Neuron (in vitro differentiated cells): Measurements from ENCODE around the gene SIRT7.
A peak's percentile ranks its signal among the peaks of the same experiment; 100 is the strongest.

ENCODE experiments used
- H2AFZ ChIP-seq: one replicate; pipeline ENCODE4 v1.6.1; 2013; ENCODE audit warnings: low read depth, mild to moderate bottlenecking, inconsistent platforms, low read length, moderate library complexity
- H3K27me3 ChIP-seq: one replicate; pipeline ENCODE4 v1.6.1; 2013; ENCODE audit warnings: low read length; ENCODE audit not compliant: insufficient read depth
- H3K36me3 ChIP-seq: one replicate; pipeline ENCODE4 v1.6.1; 2013; ENCODE audit warnings: low read length; ENCODE audit not compliant: insufficient read depth
- H3K4me1 ChIP-seq: one replicate; pipeline ENCODE4 v1.6.1; 2013; ENCODE audit warnings: low read length; ENCODE audit not compliant: insufficient read depth
- H3K4me3 ChIP-seq: 2 replicates; pipeline ENCODE4 v1.5.1; 2013; ENCODE audit warnings: mild to moderate bottlenecking, low read length, moderate library complexity
- H3K9me3 ChIP-seq: one replicate; pipeline ENCODE4 v1.6.1; 2013; ENCODE audit warnings: low read length

SIRT7 gene

GRCh38 chr17:81898885-81899284 lies 19.1 kb downstream of the SIRT7 start:
- Histone ChIP-seq H2AFZ (no peak overlapping the region), H3K9me3 (no peaks in the 10 kb centered on the region), H3K36me3 (peaks cover 50% of the 10 kb centered on the region), H3K27me3 (no peaks in the 10 kb centered on the region), H3K4me3 (no peak overlapping the region), H3K4me1 (no peaks in the 10 kb centered on the region)

- Histone ChIP-seq H3K4me3 (no peak overlapping the region), H3K9me3 (no peaks in the 10 kb centered on the region), H3K27me3 (no peaks in the 10 kb centered on the region), H3K4me1 (no peaks in the 10 kb centered on the region), H3K36me3 (peaks cover 55% of the 10 kb centered on the region), H2AFZ (no peak overlapping the region)
Measured at GRCh38 chr17:81898029-81898866, 19.7 kb downstream of the SIRT7 start.

- Histone ChIP-seq H3K9me3 (no peaks in the 10 kb centered on the region), H3K36me3 (peaks cover 56% of the 10 kb centered on the region), H3K27me3 (no peaks in the 10 kb centered on the region), H2AFZ (no peak overlapping the region), H3K4me3 (no peak overlapping the region), H3K4me1 (peaks cover 8% of the 10 kb centered on the region)
Measured at GRCh38 chr17:81895400-81895799, 22.6 kb downstream of the SIRT7 start.

- Histone ChIP-seq H3K4me1 (peaks cover 17% of the 10 kb centered on the region), H3K4me3 (peak overlapping the region; percentile 72), H3K27me3 (no peaks in the 10 kb centered on the region), H3K36me3 (peaks cover 59% of the 10 kb centered on the region), H2AFZ (no peak overlapping the region), H3K9me3 (no peaks in the 10 kb centered on the region)
Measured at GRCh38 chr17:81891303-81891552, 26.7 kb downstream of the SIRT7 start.

- Histone ChIP-seq H3K9me3 (no peaks in the 10 kb centered on the region), H3K27me3 (no peaks in the 10 kb centered on the region), H3K4me3 (peak overlapping the region; percentile 72), H3K36me3 (peaks cover 64% of the 10 kb centered on the region), H3K4me1 (peaks cover 17% of the 10 kb centered on the region), H2AFZ (no peak overlapping the region)
Measured at GRCh38 chr17:81890447-81891302, 27.3 kb downstream of the SIRT7 start.

- no peaks in the 10 kb centered on the region for H3K9me3 ChIP-seq
- H2AFZ ChIP-seq = no peak overlapping the region
- H3K4me3 ChIP-seq = peak overlapping the region; percentile 72
- H3K4me1 ChIP-seq = peaks cover 17% of the 10 kb centered on the region
- H3K27me3 ChIP-seq = no peaks in the 10 kb centered on the region
- H3K36me3 ChIP-seq = peaks cover 66% of the 10 kb centered on the region
Measured at GRCh38 chr17:81889602-81890001, 28.4 kb downstream of the SIRT7 start.

GRCh38 chr17:81888988-81889595 lies 28.9 kb downstream of the SIRT7 start:
- peaks cover 66% of the 10 kb centered on the region for H3K36me3 ChIP-seq
- no peaks in the 10 kb centered on the region for H3K27me3 ChIP-seq

GRCh38 chr17:81888105-81888987 lies 29.6 kb downstream of the SIRT7 start:
- H3K9me3 ChIP-seq = no peaks in the 10 kb centered on the region
- H3K4me3 ChIP-seq = no peak overlapping the region
- H3K4me1 ChIP-seq = peaks cover 17% of the 10 kb centered on the region
- no peak overlapping the region for H2AFZ ChIP-seq
- peaks cover 64% of the 10 kb centered on the region for H3K36me3 ChIP-seq
- H3K27me3 ChIP-seq = no peaks in the 10 kb centered on the region

More at GRCh38 chr17:81888988-81889595, 28.9 kb downstream of the SIRT7 start:
- Histone ChIP-seq H3K9me3 (no peaks in the 10 kb centered on the region), H3K4me1 (peaks cover 17% of the 10 kb centered on the region), H3K4me3 (no peak overlapping the region), H2AFZ (no peak overlapping the region)

GRCh38 chr17:81885869-81886548 lies 32.0 kb downstream of the SIRT7 start:
- H3K4me1 ChIP-seq = peaks cover 12% of the 10 kb centered on the region
- no peaks in the 10 kb centered on the region for H3K9me3 ChIP-seq
- H2AFZ ChIP-seq = no peak overlapping the region
- H3K4me3 ChIP-seq = no peak overlapping the region
- H3K36me3 ChIP-seq = peaks cover 74% of the 10 kb centered on the region
- H3K27me3 ChIP-seq = no peaks in the 10 kb centered on the region

GRCh38 chr17:81885454-81885853 lies 32.5 kb downstream of the SIRT7 start:
- Histone ChIP-seq H2AFZ (no peak overlapping the region), H3K9me3 (no peaks in the 10 kb centered on the region), H3K4me3 (no peak overlapping the region), H3K27me3 (no peaks in the 10 kb centered on the region), H3K36me3 (peaks cover 73% of the 10 kb centered on the region), H3K4me1 (peaks cover 9% of the 10 kb centered on the region)

- Histone ChIP-seq H3K36me3 (peaks cover 69% of the 10 kb centered on the region), H3K27me3 (no peaks in the 10 kb centered on the region), H3K4me3 (no peak overlapping the region), H3K4me1 (peaks cover 4% of the 10 kb centered on the region), H3K9me3 (no peaks in the 10 kb centered on the region), H2AFZ (no peak overlapping the region)
Measured at GRCh38 chr17:81884968-81885367, 33.0 kb downstream of the SIRT7 start.

GRCh38 chr17:81884520-81884919 lies 33.5 kb downstream of the SIRT7 start:
- no peak overlapping the region for H2AFZ ChIP-seq
- H3K4me1 ChIP-seq = no peaks in the 10 kb centered on the region
- H3K4me3 ChIP-seq = no peak overlapping the region
- peaks cover 69% of the 10 kb centered on the region for H3K36me3 ChIP-seq
- no peaks in the 10 kb centered on the region for H3K9me3 ChIP-seq
- H3K27me3 ChIP-seq = no peaks in the 10 kb centered on the region
